OCI-LY3 (cell line): Measurements from ENCODE around the gene ABCF3.

Experiments used
- H2AFZ ChIP-seq: fragments of 200-600, 300-600 bp; shearing (Covaris generic); 2 replicates; pipeline ENCODE4 v1.6.0; 2014; ENCODE audit warnings: antibody characterized with exemption, low read depth, low read length
- H3K27ac ChIP-seq: fragments of 200-600, 300-600 bp; sonication (generic); 2 replicates; pipeline ENCODE4 v1.5.1; 2014; ENCODE audit warnings: mild to moderate bottlenecking, low read length, moderate library complexity, mixed read lengths
- H3K27me3 ChIP-seq: fragments of 200-600, 300-600 bp; sonication (generic); 2 replicates; pipeline ENCODE4 v1.6.1; 2014; ENCODE audit warnings: low read depth, low read length, mixed read lengths
- H3K36me3 ChIP-seq: fragments of 200-600, 300-600 bp; sonication (generic); replicated peaks from 2 replicates; pipeline ENCODE3; 2014; ENCODE audit warnings: low read depth, low read length, mixed read lengths
- H3K4me1 ChIP-seq: fragments of 300-600, 200-600 bp; sonication (generic); 2 replicates; pipeline ENCODE4 v1.6.1; 2014; ENCODE audit warnings: low read length, mixed read lengths
- H3K4me2 ChIP-seq: fragments of 200-600, 300-600 bp; sonication (generic); 2 replicates; pipeline ENCODE4 v1.6.1; 2014; ENCODE audit warnings: low read length, mixed read lengths
- H3K4me3 ChIP-seq: fragments of 300-600, 200-600 bp; sonication (generic); 2 replicates; pipeline ENCODE4 v1.5.1; 2014; ENCODE audit warnings: antibody characterized with exemption, mild to moderate bottlenecking, low read length, moderate library complexity
- H3K79me2 ChIP-seq: fragments of 300-600, 200-600 bp; shearing (Covaris generic); 2 replicates; pipeline ENCODE4 v1.6.1; 2014; ENCODE audit warnings: mild to moderate bottlenecking, low read length, mixed read lengths
- H3K9ac ChIP-seq: fragments of 300-600, 200-600 bp; shearing (Covaris generic); 2 replicates; pipeline ENCODE4 v1.6.0; 2014; ENCODE audit warnings: mild to moderate bottlenecking, low read length, moderate library complexity
- H3K9me3 ChIP-seq: fragments of 200-600, 300-600 bp; shearing (Covaris generic); 2 replicates; pipeline ENCODE4 v1.6.1; 2014; ENCODE audit warnings: low read length, mixed read lengths; ENCODE audit not compliant: insufficient read depth
- H4K20me1 ChIP-seq: fragments of 200-600, 300-600 bp; sonication (generic); 2 replicates; pipeline ENCODE4 v1.6.1; 2016; ENCODE audit warnings: low read length, mixed read lengths; ENCODE audit not compliant: insufficient read depth
- EZH2phosphoT487 ChIP-seq: fragments of 200-600 bp; shearing (Covaris generic); IDR thresholded peaks from 2 replicates; pipeline ENCODE4 v1.6.1; 2018; ENCODE audit warnings: antibody characterized with exemption, mixed run types, low read depth
- TF ChIP-seq, protein P1 (sequence below): fragments of 200-600, 300-600 bp; sonication (generic); IDR thresholded peaks from 2 replicates; pipeline ENCODE4 v1.5.1; 2014; ENCODE audit warnings: antibody characterized with exemption, low read length, low read depth

Gene ABCF3, protein sequence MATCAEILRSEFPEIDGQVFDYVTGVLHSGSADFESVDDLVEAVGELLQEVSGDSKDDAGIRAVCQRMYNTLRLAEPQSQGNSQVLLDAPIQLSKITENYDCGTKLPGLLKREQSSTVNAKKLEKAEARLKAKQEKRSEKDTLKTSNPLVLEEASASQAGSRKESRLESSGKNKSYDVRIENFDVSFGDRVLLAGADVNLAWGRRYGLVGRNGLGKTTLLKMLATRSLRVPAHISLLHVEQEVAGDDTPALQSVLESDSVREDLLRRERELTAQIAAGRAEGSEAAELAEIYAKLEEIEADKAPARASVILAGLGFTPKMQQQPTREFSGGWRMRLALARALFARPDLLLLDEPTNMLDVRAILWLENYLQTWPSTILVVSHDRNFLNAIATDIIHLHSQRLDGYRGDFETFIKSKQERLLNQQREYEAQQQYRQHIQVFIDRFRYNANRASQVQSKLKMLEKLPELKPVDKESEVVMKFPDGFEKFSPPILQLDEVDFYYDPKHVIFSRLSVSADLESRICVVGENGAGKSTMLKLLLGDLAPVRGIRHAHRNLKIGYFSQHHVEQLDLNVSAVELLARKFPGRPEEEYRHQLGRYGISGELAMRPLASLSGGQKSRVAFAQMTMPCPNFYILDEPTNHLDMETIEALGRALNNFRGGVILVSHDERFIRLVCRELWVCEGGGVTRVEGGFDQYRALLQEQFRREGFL

DNA sequence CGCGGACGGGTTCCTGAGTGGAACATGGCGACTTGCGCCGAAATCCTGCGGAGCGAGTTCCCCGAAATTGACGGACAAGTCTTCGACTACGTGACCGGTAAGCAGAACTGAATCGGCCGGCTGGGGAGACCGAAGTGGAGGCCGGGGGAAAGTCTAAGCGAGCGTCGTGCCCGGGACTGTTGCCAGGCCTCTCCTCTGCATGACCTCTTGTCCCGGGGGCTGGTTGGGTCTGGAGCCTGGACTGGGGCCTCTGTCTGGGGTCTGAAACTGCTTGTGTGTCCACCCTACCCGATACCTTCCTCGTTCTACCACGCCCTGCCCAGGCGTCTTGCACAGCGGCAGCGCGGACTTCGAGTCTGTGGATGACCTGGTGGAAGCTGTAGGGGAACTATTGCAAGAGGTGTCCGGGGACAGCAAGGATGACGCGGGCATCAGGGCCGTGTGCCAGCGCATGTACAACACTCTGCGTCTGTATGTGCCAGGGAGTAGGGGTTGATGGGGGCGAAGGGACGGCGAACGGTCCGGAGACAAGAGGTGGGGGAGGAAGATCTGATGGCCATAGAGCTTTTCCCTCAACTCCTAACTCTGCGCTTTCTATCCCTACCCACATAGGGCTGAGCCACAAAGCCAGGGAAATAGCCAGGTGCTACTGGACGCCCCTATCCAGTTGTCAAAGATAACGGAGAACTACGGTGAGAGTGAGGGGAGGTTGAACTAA, at the start of gene ABCF3:
Gene ABCF3, plus strand, starts transcription at position 16 of the 718 bp plus-strand sequence. Its CDS starts 9 bp downstream, at position 25.
- Histone ChIP-seq H3K9ac (peak within 1 kb of the TSS; percentile 88), H3K27ac (peak within 1 kb of the TSS; percentile 46), H4K20me1 (peaks cover 9% of the 10 kb centered on the region), H2AFZ (peak within 1 kb of the TSS; percentile 22; the same call in 1 of the 2 replicates), H3K9me3 (no peaks in the 10 kb centered on the region), H3K4me2 (peak within 1 kb of the TSS; percentile 95), H3K27me3 (no peaks in the 10 kb centered on the region), H3K4me3 (peak within 1 kb of the TSS; percentile 94), H3K4me1 (peaks cover 16% of the 10 kb centered on the region), H3K79me2 (peaks cover 31% of the 10 kb centered on the region), H3K36me3 (peaks cover 49% of the 10 kb centered on the region)
- TF ChIP-seq, protein P1, sequence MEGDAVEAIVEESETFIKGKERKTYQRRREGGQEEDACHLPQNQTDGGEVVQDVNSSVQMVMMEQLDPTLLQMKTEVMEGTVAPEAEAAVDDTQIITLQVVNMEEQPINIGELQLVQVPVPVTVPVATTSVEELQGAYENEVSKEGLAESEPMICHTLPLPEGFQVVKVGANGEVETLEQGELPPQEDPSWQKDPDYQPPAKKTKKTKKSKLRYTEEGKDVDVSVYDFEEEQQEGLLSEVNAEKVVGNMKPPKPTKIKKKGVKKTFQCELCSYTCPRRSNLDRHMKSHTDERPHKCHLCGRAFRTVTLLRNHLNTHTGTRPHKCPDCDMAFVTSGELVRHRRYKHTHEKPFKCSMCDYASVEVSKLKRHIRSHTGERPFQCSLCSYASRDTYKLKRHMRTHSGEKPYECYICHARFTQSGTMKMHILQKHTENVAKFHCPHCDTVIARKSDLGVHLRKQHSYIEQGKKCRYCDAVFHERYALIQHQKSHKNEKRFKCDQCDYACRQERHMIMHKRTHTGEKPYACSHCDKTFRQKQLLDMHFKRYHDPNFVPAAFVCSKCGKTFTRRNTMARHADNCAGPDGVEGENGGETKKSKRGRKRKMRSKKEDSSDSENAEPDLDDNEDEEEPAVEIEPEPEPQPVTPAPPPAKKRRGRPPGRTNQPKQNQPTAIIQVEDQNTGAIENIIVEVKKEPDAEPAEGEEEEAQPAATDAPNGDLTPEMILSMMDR = no peak
- no peak for TF ChIP-seq EZH2phosphoT487

DNA sequence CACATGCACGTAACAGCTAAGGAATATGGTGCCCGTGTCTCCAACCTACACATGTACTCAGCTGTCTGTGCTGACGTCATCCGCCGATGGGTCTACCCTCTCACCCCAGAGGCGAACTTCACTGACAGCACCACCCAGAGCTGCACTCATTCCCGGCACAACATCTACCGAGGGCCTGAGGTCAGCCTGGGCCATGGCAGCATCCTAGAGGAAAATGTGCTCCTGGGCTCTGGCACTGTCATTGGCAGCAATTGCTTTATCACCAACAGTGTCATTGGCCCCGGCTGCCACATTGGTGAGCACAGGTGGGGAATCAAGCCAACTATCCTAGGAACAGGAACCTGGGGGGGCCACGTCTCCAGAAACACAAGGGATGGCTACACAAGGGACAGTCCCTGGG, 45.6 kb upstream of the ABCF3 start:
- H4K20me1 ChIP-seq = no peaks in the 10 kb centered on the region
- H3K27ac ChIP-seq = no peak overlapping the region
- no peaks in the 10 kb centered on the region for H3K27me3 ChIP-seq
- H3K79me2 ChIP-seq = peaks cover 42% of the 10 kb centered on the region
- H3K36me3 ChIP-seq = peaks cover 58% of the 10 kb centered on the region
- TF ChIP-seq, protein P1 = no peak
- TF ChIP-seq EZH2phosphoT487 = no peak
- H3K9me3 ChIP-seq = no peaks in the 10 kb centered on the region
- no peak overlapping the region for H3K4me2 ChIP-seq
- no peak overlapping the region for H2AFZ ChIP-seq
- H3K4me3 ChIP-seq = no peak overlapping the region
- no peak overlapping the region for H3K9ac ChIP-seq
- peaks cover 20% of the 10 kb centered on the region for H3K4me1 ChIP-seq

DNA sequence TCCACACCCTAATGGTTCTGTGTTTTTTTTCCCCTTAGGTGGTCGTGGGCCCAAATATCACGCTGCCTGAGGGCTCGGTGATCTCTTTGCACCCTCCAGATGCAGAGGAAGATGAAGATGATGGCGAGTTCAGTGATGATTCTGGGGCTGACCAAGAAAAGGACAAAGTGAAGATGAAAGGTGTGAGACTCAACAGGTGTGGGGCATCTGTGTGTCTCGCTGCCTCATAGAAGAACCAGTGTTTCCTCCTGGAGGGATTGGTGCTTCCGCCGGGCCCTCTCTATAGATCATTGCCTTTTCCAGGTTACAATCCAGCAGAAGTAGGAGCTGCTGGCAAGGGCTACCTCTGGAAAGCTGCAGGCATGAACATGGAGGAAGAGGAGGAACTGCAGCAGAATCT, 43.8 kb upstream of the ABCF3 start:
- H3K36me3 ChIP-seq = peaks cover 66% of the 10 kb centered on the region
- TF ChIP-seq, protein P1 = no peak
- TF ChIP-seq EZH2phosphoT487 = no peak

DNA sequence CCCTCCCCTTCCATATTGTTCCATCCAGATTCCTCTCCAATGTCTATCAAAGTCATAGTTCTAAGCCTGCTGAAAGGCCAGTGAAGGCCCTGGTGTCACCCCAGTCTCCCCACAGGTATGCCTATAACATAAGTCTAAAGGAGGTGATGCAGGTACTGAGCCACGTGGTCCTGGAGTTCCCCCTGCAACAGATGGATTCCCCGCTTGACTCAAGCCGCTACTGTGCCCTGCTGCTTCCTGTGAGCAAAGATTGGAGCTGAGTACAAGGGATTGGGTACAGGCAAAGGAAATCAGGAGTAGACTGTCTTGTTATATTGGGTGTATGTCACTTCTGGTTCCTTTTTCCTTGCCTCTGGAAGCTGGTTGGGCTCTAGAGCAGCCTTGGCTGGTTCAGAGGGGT, 42.7 kb upstream of the ABCF3 start:
- Histone ChIP-seq H3K27ac (no peak overlapping the region), H3K27me3 (no peaks in the 10 kb centered on the region), H4K20me1 (no peaks in the 10 kb centered on the region), H2AFZ (no peak overlapping the region), H3K9ac (no peak overlapping the region), H3K4me1 (peaks cover 10% of the 10 kb centered on the region), H3K4me2 (no peak overlapping the region), H3K36me3 (peaks cover 58% of the 10 kb centered on the region), H3K9me3 (no peaks in the 10 kb centered on the region), H3K79me2 (peaks cover 14% of the 10 kb centered on the region; the same call in 1 of the 2 replicates), H3K4me3 (no peak overlapping the region)
- no peak for TF ChIP-seq EZH2phosphoT487
- TF ChIP-seq, protein P1 = no peak

More for the DNA sequence above, 43.8 kb upstream of the ABCF3 start:
- no peak overlapping the region for H3K9ac ChIP-seq
- H3K27ac ChIP-seq = no peak overlapping the region
- H4K20me1 ChIP-seq = no peaks in the 10 kb centered on the region
- no peaks in the 10 kb centered on the region for H3K9me3 ChIP-seq
- H3K4me3 ChIP-seq = no peak overlapping the region
- no peak overlapping the region for H3K4me2 ChIP-seq
- H3K79me2 ChIP-seq = peaks cover 25% of the 10 kb centered on the region
- no peaks in the 10 kb centered on the region for H3K27me3 ChIP-seq
- no peak overlapping the region for H2AFZ ChIP-seq
- H3K4me1 ChIP-seq = peaks cover 10% of the 10 kb centered on the region
